Gastrocnemius medialis (tissue), 4 donors: ENCODE results near the gene CERS6.

Experiments used
- POLR2A ChIP-seq, 2 donors: fragments of 450-650 bp; IDR thresholded peaks; one replicate each; pipeline ENCODE4 v1.6.1; 2017; ENCODE audit warnings: antibody characterized with exemption in 2 of 2, mild to moderate bottlenecking in 2 of 2, moderate library complexity in 2 of 2
- TF ChIP-seq, protein P1 (sequence below), 5 experiments: fragments of 450-650 bp in 3 of 5; fragments of 200-600 bp in 2 of 5; sonication (generic) in 2 of 5; IDR thresholded peaks in 4 of 5; conservative IDR thresholded peaks in 1 of 5; 1 replicate in 4 of 5; 2 replicates in 1 of 5; pipeline ENCODE4 v1.5.1; 2016 to 2019; ENCODE audit warnings: antibody characterized with exemption in 5 of 5, mild to moderate bottlenecking in 3 of 5, moderate library complexity in 3 of 5

DNA sequence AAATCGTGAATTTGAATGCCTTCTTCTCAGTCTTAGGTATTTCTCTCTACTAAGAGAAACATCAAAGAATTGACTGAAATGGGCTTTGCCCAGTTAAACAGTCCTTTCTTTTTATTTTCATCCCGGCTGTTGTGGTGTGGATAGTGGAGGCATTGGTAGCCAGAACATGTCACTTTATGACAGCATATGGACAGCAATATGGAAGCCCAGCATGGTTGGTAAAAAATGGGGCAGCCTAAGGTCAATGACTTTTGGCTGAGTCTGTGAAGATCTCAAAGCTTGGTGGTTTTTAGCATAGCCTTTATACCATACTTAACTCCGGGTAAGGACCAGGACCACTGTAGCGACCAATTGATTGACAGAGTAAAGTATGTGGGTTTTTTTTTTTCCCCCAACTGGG lies 3.2 kb downstream of the CERS6 start:
- no peak for TF ChIP-seq POLR2A (IDR thresholded peaks at IDR 0.05)
- TF ChIP-seq, protein P1, sequence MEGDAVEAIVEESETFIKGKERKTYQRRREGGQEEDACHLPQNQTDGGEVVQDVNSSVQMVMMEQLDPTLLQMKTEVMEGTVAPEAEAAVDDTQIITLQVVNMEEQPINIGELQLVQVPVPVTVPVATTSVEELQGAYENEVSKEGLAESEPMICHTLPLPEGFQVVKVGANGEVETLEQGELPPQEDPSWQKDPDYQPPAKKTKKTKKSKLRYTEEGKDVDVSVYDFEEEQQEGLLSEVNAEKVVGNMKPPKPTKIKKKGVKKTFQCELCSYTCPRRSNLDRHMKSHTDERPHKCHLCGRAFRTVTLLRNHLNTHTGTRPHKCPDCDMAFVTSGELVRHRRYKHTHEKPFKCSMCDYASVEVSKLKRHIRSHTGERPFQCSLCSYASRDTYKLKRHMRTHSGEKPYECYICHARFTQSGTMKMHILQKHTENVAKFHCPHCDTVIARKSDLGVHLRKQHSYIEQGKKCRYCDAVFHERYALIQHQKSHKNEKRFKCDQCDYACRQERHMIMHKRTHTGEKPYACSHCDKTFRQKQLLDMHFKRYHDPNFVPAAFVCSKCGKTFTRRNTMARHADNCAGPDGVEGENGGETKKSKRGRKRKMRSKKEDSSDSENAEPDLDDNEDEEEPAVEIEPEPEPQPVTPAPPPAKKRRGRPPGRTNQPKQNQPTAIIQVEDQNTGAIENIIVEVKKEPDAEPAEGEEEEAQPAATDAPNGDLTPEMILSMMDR (IDR thresholded peaks at IDR 0.05 in 4 of 5, conservative IDR thresholded peaks at IDR 0.05 in 1 of 5) = no peak
